Rectal smooth muscle tissue (tissue), 1 donor: ENCODE measurements around the gene MAP2K3.
"Not testable (repeated sequence)": the region's sequence is repeated elsewhere in the genome, so short reads cannot be mapped to it uniquely, and the experiment has no call there.

Source experiments
- H3K27ac ChIP-seq: one replicate; pipeline ENCODE4 v1.7.0; 2013; ENCODE audit warnings: low read depth, low read length, inconsistent platforms
- H3K27me3 ChIP-seq: one replicate; pipeline ENCODE4 v1.7.0; 2013; ENCODE audit warnings: low read length; ENCODE audit not compliant: control insufficient read depth, insufficient read depth
- H3K36me3 ChIP-seq: one replicate; pipeline ENCODE4 v1.7.0; 2013; ENCODE audit warnings: low read length; ENCODE audit not compliant: control insufficient read depth, insufficient read depth
- H3K4me1 ChIP-seq: one replicate; pipeline ENCODE4 v1.7.0; 2013; ENCODE audit warnings: low read length; ENCODE audit not compliant: control insufficient read depth, insufficient read depth
- H3K4me3 ChIP-seq: one replicate; pipeline ENCODE4 v1.7.0; 2013; ENCODE audit warnings: low read length
- H3K9ac ChIP-seq: one replicate; pipeline ENCODE4 v1.7.0; 2013; ENCODE audit warnings: low read length

The MAP2K3 gene

DNA sequence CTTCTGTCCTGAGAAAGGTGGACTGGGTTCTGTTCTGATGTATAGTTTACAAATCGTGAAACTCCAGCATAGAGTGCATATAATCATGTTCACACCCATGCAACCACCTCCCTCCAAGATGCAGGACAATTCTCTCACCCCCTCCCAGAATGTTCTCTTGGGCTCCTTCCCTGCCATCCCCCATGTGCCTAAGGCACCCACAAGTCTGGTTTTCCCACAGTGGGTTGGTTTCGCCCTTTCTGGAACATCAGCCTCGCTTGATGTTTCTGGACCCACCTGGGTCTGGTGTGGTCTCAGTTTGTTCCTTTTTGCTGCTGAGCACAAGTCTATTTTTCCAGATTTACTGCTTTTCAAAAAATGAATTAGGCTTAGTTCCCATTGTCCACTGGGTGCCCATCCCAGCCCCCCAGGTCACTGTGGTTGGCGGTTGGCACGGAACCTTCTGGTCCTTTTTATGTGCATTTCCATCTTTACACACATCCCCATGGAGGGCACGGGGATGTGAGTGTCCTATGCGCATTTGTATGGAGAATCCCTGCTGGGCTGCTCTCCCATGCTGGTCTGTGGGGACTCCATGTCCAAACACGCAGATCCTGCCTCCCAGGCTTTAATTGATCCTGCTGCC lies 19.0 kb downstream of the MAP2K3 start:
- no peaks in the 10 kb centered on the region for H3K4me1 ChIP-seq
- no peak overlapping the region for H3K27ac ChIP-seq
- H3K4me3 ChIP-seq: no peak overlapping the region
- no peaks in the 10 kb centered on the region for H3K27me3 ChIP-seq
- H3K36me3 ChIP-seq: peaks cover 39% of the 10 kb centered on the region
- no peak overlapping the region for H3K9ac ChIP-seq

DNA sequence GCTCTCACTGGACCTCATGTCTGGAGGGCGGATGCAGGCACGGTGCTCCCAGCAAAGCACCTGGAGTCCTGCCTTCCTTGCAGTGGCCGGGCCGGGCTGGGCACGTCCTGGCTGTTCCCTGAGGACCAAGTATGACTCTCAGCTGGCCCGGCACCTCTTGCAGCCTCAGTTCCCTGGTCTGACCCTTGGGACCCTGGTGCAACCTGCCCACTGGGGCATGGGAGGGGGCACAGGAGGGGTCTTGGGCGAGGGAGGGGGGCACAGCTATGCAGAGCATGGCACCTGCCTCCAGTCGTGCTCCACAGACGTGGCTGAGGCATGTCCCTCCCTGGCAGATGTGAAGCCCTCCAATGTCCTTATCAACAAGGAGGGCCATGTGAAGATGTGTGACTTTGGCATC lies 19.6 kb downstream of the MAP2K3 start:
- H3K27ac ChIP-seq: no peak overlapping the region
- peaks cover 41% of the 10 kb centered on the region for H3K36me3 ChIP-seq
- H3K9ac ChIP-seq: no peak overlapping the region
- no peaks in the 10 kb centered on the region for H3K4me1 ChIP-seq
- H3K27me3 ChIP-seq: no peaks in the 10 kb centered on the region
- H3K4me3 ChIP-seq: no peak overlapping the region

GRCh38 chr17:21304551-21305151 lies 20.1 kb downstream of the MAP2K3 start:
- peaks cover 42% of the 10 kb centered on the region for H3K36me3 ChIP-seq
- not testable (repeated sequence) for H3K27me3 ChIP-seq, H3K27ac ChIP-seq, H3K9ac ChIP-seq, H3K4me3 ChIP-seq, H3K4me1 ChIP-seq

GRCh38 chr17:21305431-21306180 lies 21.1 kb downstream of the MAP2K3 start:
- H3K27ac ChIP-seq, H3K4me1 ChIP-seq, H3K9ac ChIP-seq, H3K27me3 ChIP-seq, H3K4me3 ChIP-seq: not testable (repeated sequence)
- peaks cover 33% of the 10 kb centered on the region for H3K36me3 ChIP-seq

- H3K4me1 ChIP-seq, H3K27ac ChIP-seq, H3K9ac ChIP-seq, H3K27me3 ChIP-seq, H3K4me3 ChIP-seq: not testable (repeated sequence)
- peaks cover 24% of the 10 kb centered on the region for H3K36me3 ChIP-seq
Measured at GRCh38 chr17:21306611-21307272, 22.2 kb downstream of the MAP2K3 start.

- H3K4me3 ChIP-seq, H3K27me3 ChIP-seq, H3K27ac ChIP-seq, H3K4me1 ChIP-seq, H3K9ac ChIP-seq: not testable (repeated sequence)
- peaks cover 21% of the 10 kb centered on the region for H3K36me3 ChIP-seq
Measured at GRCh38 chr17:21307273-21307625, 22.7 kb downstream of the MAP2K3 start.

GRCh38 chr17:21308931-21309381 lies 24.4 kb downstream of the MAP2K3 start:
- H3K9ac ChIP-seq, H3K4me1 ChIP-seq, H3K27ac ChIP-seq, H3K4me3 ChIP-seq, H3K27me3 ChIP-seq, H3K36me3 ChIP-seq: not testable (repeated sequence)

- H3K36me3 ChIP-seq, H3K9ac ChIP-seq, H3K27me3 ChIP-seq, H3K4me3 ChIP-seq, H3K4me1 ChIP-seq: not testable (repeated sequence)
- H3K27ac ChIP-seq: peak overlapping the region; percentile 40
Measured at GRCh38 chr17:21310061-21310765, 25.7 kb downstream of the MAP2K3 start.

GRCh38 chr17:21310766-21311602 lies 26.5 kb downstream of the MAP2K3 start:
- H3K27me3 ChIP-seq, H3K36me3 ChIP-seq, H3K9ac ChIP-seq, H3K4me1 ChIP-seq, H3K4me3 ChIP-seq: not testable (repeated sequence)
- H3K27ac ChIP-seq: peak overlapping the region; percentile 40

DNA sequence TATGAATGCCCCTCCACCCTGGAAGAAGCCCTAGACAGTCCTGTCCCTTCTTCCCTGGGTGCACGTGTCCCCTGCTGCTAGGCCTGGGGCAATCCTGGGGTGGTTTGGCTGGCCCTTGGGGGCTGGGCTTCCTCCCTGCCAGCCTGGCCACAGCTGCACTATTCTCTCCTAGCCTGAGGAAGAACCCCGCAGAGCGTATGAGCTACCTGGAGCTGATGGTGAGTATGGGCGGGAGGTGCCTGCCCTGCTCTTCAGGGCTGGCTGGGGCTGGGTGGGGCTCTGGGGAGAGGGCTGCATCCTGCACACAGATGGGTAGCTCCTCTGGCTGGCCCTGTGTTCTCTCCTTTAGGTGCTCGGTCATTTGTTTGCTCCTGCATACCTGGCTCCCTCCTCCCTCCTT lies 28.8 kb downstream of the MAP2K3 start:
- H3K27ac ChIP-seq: no peak overlapping the region
- H3K4me3 ChIP-seq: no peak overlapping the region
- peaks cover 8% of the 10 kb centered on the region for H3K36me3 ChIP-seq

GRCh38 chr17:21313761-21314160 lies 29.2 kb downstream of the MAP2K3 start:
- not testable (repeated sequence) for H3K9ac ChIP-seq, H3K36me3 ChIP-seq, H3K4me3 ChIP-seq, H3K27ac ChIP-seq, H3K27me3 ChIP-seq, H3K4me1 ChIP-seq

More for the DNA sequence above, 28.8 kb downstream of the MAP2K3 start:
- no peaks in the 10 kb centered on the region for H3K4me1 ChIP-seq
- H3K9ac ChIP-seq: no peak overlapping the region
- H3K27me3 ChIP-seq: no peaks in the 10 kb centered on the region
